Thymus (tissue), 11 donors: Measurements from ENCODE around the gene LRTM1. TPM values are rescaled to one million over a fixed set of nuclear protein-coding genes. Genes with fewer than 3 reads are reported as not detected.

ENCODE experiments used
- DNase-seq, 9 donors: peaks; one replicate each; pipeline ENCODE4 v3.0.0-alpha.2; 2013; ENCODE audit warnings: low spot score in 9 of 9, low read depth in 6 of 9, missing footprints in 1 of 9
- H3K27ac ChIP-seq, 2 donors: one replicate each; pipeline ENCODE4 v1.5.1; 2013; ENCODE audit warnings: control low read depth in 1 of 2, low read depth in 1 of 2, low read length in 1 of 2, mild to moderate bottlenecking in 1 of 2, moderate library complexity in 1 of 2
- H3K27me3 ChIP-seq, 2 donors: one replicate each; pipeline ENCODE4 v1.5.1; 2013; ENCODE audit warnings: low read length in 1 of 2; ENCODE audit not compliant: control insufficient read depth in 2 of 2, insufficient read depth in 1 of 2
- H3K36me3 ChIP-seq, 2 donors: one replicate each; pipeline ENCODE4 v1.5.1; 2013; ENCODE audit warnings: low read length in 1 of 2, mild to moderate bottlenecking in 1 of 2, moderate library complexity in 1 of 2; ENCODE audit not compliant: control insufficient read depth in 2 of 2, insufficient read depth in 2 of 2
- H3K4me1 ChIP-seq, 2 donors: one replicate each; pipeline ENCODE4 v1.5.1; 2013; ENCODE audit warnings: low read length in 2 of 2; ENCODE audit not compliant: control insufficient read depth in 2 of 2, insufficient read depth in 2 of 2
- H3K4me3 ChIP-seq, 2 donors: one replicate each; pipeline ENCODE4 v1.5.1; 2013; ENCODE audit warnings: low read length in 2 of 2, control low read depth in 1 of 2, mild to moderate bottlenecking in 1 of 2
- H3K9me3 ChIP-seq, 2 donors: one replicate each; pipeline ENCODE4 v1.5.1; 2013; ENCODE audit warnings: low read length in 1 of 2, mild to moderate bottlenecking in 1 of 2; ENCODE audit not compliant: control insufficient read depth in 2 of 2, insufficient read depth in 1 of 2
- WGBS: extraction: QIAGEN DNeasy Blood & Tissue Kit; methylation state at CpG from one replicate; pipeline ENCODE4 v1.1.7; 2013; 5-methylcytosine and 5-hydroxymethylcytosine counted together
- polyA plus RNA-seq: library from polyadenylated mRNA; stranded (reverse); fragments of 200-250 nt; gene quantifications from one replicate; pipeline ENCODE4 v1.2.3, GENCODE V29; 2013
- total RNA-seq: library from RNA; stranded (reverse); fragments of 120-200 nt; gene quantifications from one replicate; pipeline ENCODE4 v1.2.4, GENCODE V29; 2013
- donor health status: healthy.

Gene LRTM1
- total and polyA plus RNA-seq, 2 donors, result 0.47 to 0.62 TPM

- Histone ChIP-seq H3K36me3 (no peaks in the 10 kb centered on the region), H3K27me3 (no peaks in the 10 kb centered on the region), H3K4me3 (no peak overlapping the region), H3K4me1 (no peaks in the 10 kb centered on the region), H3K27ac (no peak overlapping the region), H3K9me3 (no peaks in the 10 kb centered on the region)
- WGBS, result 98% methylated on average over 1 of the region's 1 CpG
- DNase-seq, result no peak
Observed at GRCh38 chr3:54888873-54889272, 39.0 kb downstream of the LRTM1 start.

- Histone ChIP-seq H3K4me3 (no peak overlapping the region), H3K36me3 (no peaks in the 10 kb centered on the region), H3K27ac (no peak overlapping the region), H3K27me3 (no peaks in the 10 kb centered on the region), H3K9me3 (no peaks in the 10 kb centered on the region), H3K4me1 (no peaks in the 10 kb centered on the region)
- no peak for DNase-seq
- 95% methylated on average over 9 of the region's 9 CpGs for WGBS
Observed at GRCh38 chr3:54888162-54888561, 39.7 kb downstream of the LRTM1 start.

- no peak for DNase-seq
- no peak overlapping the region for H3K27ac ChIP-seq
- H3K27me3 ChIP-seq, result no peaks in the 10 kb centered on the region
- 42% methylated on average over 3 of the region's 3 CpGs for WGBS
- no peaks in the 10 kb centered on the region for H3K36me3 ChIP-seq
- no peaks in the 10 kb centered on the region for H3K4me1 ChIP-seq
- no peaks in the 10 kb centered on the region for H3K9me3 ChIP-seq
- no peak overlapping the region for H3K4me3 ChIP-seq
Observed at GRCh38 chr3:54882129-54882833, 45.6 kb downstream of the LRTM1 start.

- Histone ChIP-seq H3K9me3 (no peaks in the 10 kb centered on the region), H3K27ac (no peak overlapping the region), H3K36me3 (no peaks in the 10 kb centered on the region), H3K4me3 (no peak overlapping the region), H3K4me1 (no peaks in the 10 kb centered on the region), H3K27me3 (no peaks in the 10 kb centered on the region)
- no peak for DNase-seq
- 79% methylated on average over 7 of the region's 7 CpGs for WGBS
Observed at GRCh38 chr3:54878145-54878544, 49.7 kb downstream of the LRTM1 start.

- no peaks in the 10 kb centered on the region for H3K4me1 ChIP-seq
- WGBS, result 93% methylated on average over 4 of the region's 4 CpGs
- no peaks in the 10 kb centered on the region for H3K36me3 ChIP-seq
- H3K27me3 ChIP-seq, result no peaks in the 10 kb centered on the region
- H3K9me3 ChIP-seq, result no peaks in the 10 kb centered on the region
- no peak overlapping the region for H3K27ac ChIP-seq
- DNase-seq, result no peak
- no peak overlapping the region for H3K4me3 ChIP-seq
Observed at GRCh38 chr3:54877730-54878129, 50.1 kb downstream of the LRTM1 start.

GRCh38 chr3:54876694-54877093 lies 51.2 kb downstream of the LRTM1 start:
- H3K27me3 ChIP-seq, result no peaks in the 10 kb centered on the region
- no peak overlapping the region for H3K27ac ChIP-seq
- H3K4me1 ChIP-seq, result no peaks in the 10 kb centered on the region
- 91% methylated on average over 5 of the region's 5 CpGs for WGBS
- DNase-seq, result no peak
- no peak overlapping the region for H3K4me3 ChIP-seq
- H3K9me3 ChIP-seq, result no peaks in the 10 kb centered on the region
- H3K36me3 ChIP-seq, result no peaks in the 10 kb centered on the region

- no peak for DNase-seq
- 80% methylated on average over 8 of the region's 8 CpGs for WGBS
- H3K4me3 ChIP-seq, result no peak overlapping the region
- H3K36me3 ChIP-seq, result no peaks in the 10 kb centered on the region
- no peaks in the 10 kb centered on the region for H3K4me1 ChIP-seq
- no peaks in the 10 kb centered on the region for H3K27me3 ChIP-seq
- H3K27ac ChIP-seq, result no peak overlapping the region
- no peaks in the 10 kb centered on the region for H3K9me3 ChIP-seq
Observed at GRCh38 chr3:54875596-54876268, 52.1 kb downstream of the LRTM1 start.

GRCh38 chr3:54874816-54875556 lies 52.9 kb downstream of the LRTM1 start:
- no peaks in the 10 kb centered on the region for H3K9me3 ChIP-seq
- no peaks in the 10 kb centered on the region for H3K36me3 ChIP-seq
- H3K27ac ChIP-seq, result no peak overlapping the region
- no peaks in the 10 kb centered on the region for H3K4me1 ChIP-seq
- no peaks in the 10 kb centered on the region for H3K27me3 ChIP-seq
- 81% methylated on average over 7 of the region's 7 CpGs for WGBS
- DNase-seq, result no peak
- no peak overlapping the region for H3K4me3 ChIP-seq
